Parathyroid adenoma (tissue), 2 donors: ENCODE measurements around the gene RSPO1.

Source experiments
- H2AFZ ChIP-seq: fragments of 300-600 bp; sonication (generic); one replicate; pipeline ENCODE4 v1.7.0; 2017; ENCODE audit warnings: antibody characterized with exemption, mild to moderate bottlenecking
- H3K27ac ChIP-seq: fragments of 300-600 bp; sonication (generic); one replicate; pipeline ENCODE4 v1.7.0; 2017
- H3K27me3 ChIP-seq: fragments of 300-600 bp; sonication (generic); one replicate; pipeline ENCODE4 v1.7.0; 2017; ENCODE audit warnings: low read length; ENCODE audit not compliant: control insufficient read depth, insufficient read depth
- H3K36me3 ChIP-seq: fragments of 300-600 bp; sonication (generic); one replicate; pipeline ENCODE4 v1.7.0; 2017; ENCODE audit warnings: low read length; ENCODE audit not compliant: control insufficient read depth, insufficient read depth
- H3K4me1 ChIP-seq: fragments of 300-600 bp; sonication (generic); one replicate; pipeline ENCODE4 v1.7.0; 2017; ENCODE audit warnings: control low read depth
- H3K4me2 ChIP-seq: fragments of 300-600 bp; sonication (generic); one replicate; pipeline ENCODE4 v1.7.0; 2017; ENCODE audit warnings: low read length
- H3K4me3 ChIP-seq: fragments of 300-600 bp; sonication (generic); one replicate; pipeline ENCODE4 v1.7.0; 2017; ENCODE audit warnings: low read depth, low read length
- H3K79me2 ChIP-seq: fragments of 300-600 bp; sonication (generic); one replicate; pipeline ENCODE4 v1.7.0; 2017; ENCODE audit warnings: control low read depth
- H3K9ac ChIP-seq: fragments of 300-600 bp; sonication (generic); one replicate; pipeline ENCODE4 v1.7.0; 2017; ENCODE audit warnings: mild to moderate bottlenecking
- H3K9me3 ChIP-seq: fragments of 300-600 bp; sonication (generic); one replicate; pipeline ENCODE4 v1.7.0; 2017; ENCODE audit warnings: low read length; ENCODE audit not compliant: control insufficient read depth
- CTCF ChIP-seq: fragments of 300-600 bp; sonication (generic); IDR thresholded peaks from one replicate; pipeline ENCODE4 v1.7.0; 2017; ENCODE audit warnings: antibody characterized with exemption, mild to moderate bottlenecking
- donor health status: primary hyperparathyroidism.

The RSPO1 gene

GRCh38 chr1:37616330-37616729, 18.4 kb downstream of the RSPO1 start:
- H3K4me1 ChIP-seq, result no peaks in the 10 kb centered on the region
- no peak overlapping the region for H3K9ac ChIP-seq
- H3K4me3 ChIP-seq, result no peak overlapping the region
- H3K79me2 ChIP-seq, result no peaks in the 10 kb centered on the region
- no peak overlapping the region for H2AFZ ChIP-seq
- H3K36me3 ChIP-seq, result no peaks in the 10 kb centered on the region
- no peaks in the 10 kb centered on the region for H3K27me3 ChIP-seq
- TF ChIP-seq CTCF, result no peak
- no peak overlapping the region for H3K4me2 ChIP-seq
- H3K9me3 ChIP-seq, result no peaks in the 10 kb centered on the region
- H3K27ac ChIP-seq, result no peak overlapping the region

- Histone ChIP-seq H3K79me2 (no peaks in the 10 kb centered on the region), H3K4me2 (no peak overlapping the region), H2AFZ (no peak overlapping the region), H3K4me3 (no peak overlapping the region), H3K9me3 (no peaks in the 10 kb centered on the region), H3K36me3 (no peaks in the 10 kb centered on the region), H3K27me3 (no peaks in the 10 kb centered on the region), H3K27ac (no peak overlapping the region), H3K9ac (no peak overlapping the region), H3K4me1 (no peaks in the 10 kb centered on the region)
- no peak for TF ChIP-seq CTCF
Observed at GRCh38 chr1:37614105-37614504, 20.6 kb downstream of the RSPO1 start.

GRCh38 chr1:37612186-37612585, 22.5 kb downstream of the RSPO1 start:
- no peaks in the 10 kb centered on the region for H3K27me3 ChIP-seq

GRCh38 chr1:37609994-37610393, 24.7 kb downstream of the RSPO1 start:
- no peak overlapping the region for H3K4me3 ChIP-seq
- no peak overlapping the region for H3K4me2 ChIP-seq
- no peak overlapping the region for H3K27ac ChIP-seq
- no peaks in the 10 kb centered on the region for H3K79me2 ChIP-seq
- H3K9ac ChIP-seq, result no peak overlapping the region
- TF ChIP-seq CTCF, result no peak
- no peak overlapping the region for H2AFZ ChIP-seq
- H3K36me3 ChIP-seq, result no peaks in the 10 kb centered on the region
- H3K9me3 ChIP-seq, result no peaks in the 10 kb centered on the region
- H3K27me3 ChIP-seq, result no peaks in the 10 kb centered on the region
- H3K4me1 ChIP-seq, result no peaks in the 10 kb centered on the region

More at GRCh38 chr1:37612186-37612585, 22.5 kb downstream of the RSPO1 start:
- Histone ChIP-seq H3K4me3 (no peak overlapping the region), H3K79me2 (no peaks in the 10 kb centered on the region), H3K4me1 (no peaks in the 10 kb centered on the region), H3K9me3 (no peaks in the 10 kb centered on the region), H3K36me3 (no peaks in the 10 kb centered on the region), H2AFZ (no peak overlapping the region), H3K4me2 (no peak overlapping the region), H3K9ac (no peak overlapping the region), H3K27ac (no peak overlapping the region)
- no peak for TF ChIP-seq CTCF

- H3K27ac ChIP-seq, result no peak overlapping the region
- no peaks in the 10 kb centered on the region for H3K36me3 ChIP-seq
- no peaks in the 10 kb centered on the region for H3K9me3 ChIP-seq
- no peaks in the 10 kb centered on the region for H3K4me1 ChIP-seq
- H3K4me3 ChIP-seq, result no peak overlapping the region
- H3K27me3 ChIP-seq, result no peaks in the 10 kb centered on the region
- H3K4me2 ChIP-seq, result no peak overlapping the region
- H2AFZ ChIP-seq, result no peak overlapping the region
- TF ChIP-seq CTCF, result no peak
- no peak overlapping the region for H3K9ac ChIP-seq
- H3K79me2 ChIP-seq, result no peaks in the 10 kb centered on the region
Observed at GRCh38 chr1:37609002-37609401, 25.7 kb downstream of the RSPO1 start.
